Body of pancreas (tissue), 4 donors: Measurements from ENCODE around the gene PHLDA2.

Source experiments
- POLR2A ChIP-seq, 3 donors: fragments of 450-650 bp; IDR thresholded peaks; one replicate each; pipeline ENCODE4 v1.6.1; 2016; ENCODE audit warnings: antibody characterized with exemption in 3 of 3, mild to moderate bottlenecking in 2 of 3
- TF ChIP-seq, protein P1 (sequence below), 7 experiments: fragments of 450-650 bp in 4 of 7; fragments of 200-600 bp in 3 of 7; sonication (generic) in 3 of 7; IDR thresholded peaks; one replicate each; pipeline ENCODE4 v1.5.1; 2016 to 2019; ENCODE audit warnings: antibody characterized with exemption in 7 of 7

DNA sequence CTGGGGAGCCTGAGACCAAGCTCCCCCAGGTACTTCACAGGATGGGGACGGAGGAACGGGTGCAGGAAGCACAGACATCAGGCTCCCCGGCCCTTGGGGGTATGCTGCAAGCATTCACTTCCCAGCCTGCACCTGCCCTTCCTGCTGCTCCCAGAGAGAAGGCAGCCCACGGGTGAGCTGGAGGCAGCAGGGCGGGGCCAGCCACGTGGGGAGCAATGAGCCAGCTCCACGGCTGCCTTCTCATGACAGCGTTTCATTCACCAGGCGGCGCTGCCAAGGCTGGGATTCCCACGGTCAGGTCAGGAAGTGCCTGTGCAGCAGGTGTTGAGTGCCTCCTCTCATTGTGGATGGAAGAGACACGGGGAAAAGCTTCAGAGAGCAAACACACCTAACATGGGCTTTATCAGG, 14.5 kb upstream of the PHLDA2 start:
- TF ChIP-seq, protein P1, sequence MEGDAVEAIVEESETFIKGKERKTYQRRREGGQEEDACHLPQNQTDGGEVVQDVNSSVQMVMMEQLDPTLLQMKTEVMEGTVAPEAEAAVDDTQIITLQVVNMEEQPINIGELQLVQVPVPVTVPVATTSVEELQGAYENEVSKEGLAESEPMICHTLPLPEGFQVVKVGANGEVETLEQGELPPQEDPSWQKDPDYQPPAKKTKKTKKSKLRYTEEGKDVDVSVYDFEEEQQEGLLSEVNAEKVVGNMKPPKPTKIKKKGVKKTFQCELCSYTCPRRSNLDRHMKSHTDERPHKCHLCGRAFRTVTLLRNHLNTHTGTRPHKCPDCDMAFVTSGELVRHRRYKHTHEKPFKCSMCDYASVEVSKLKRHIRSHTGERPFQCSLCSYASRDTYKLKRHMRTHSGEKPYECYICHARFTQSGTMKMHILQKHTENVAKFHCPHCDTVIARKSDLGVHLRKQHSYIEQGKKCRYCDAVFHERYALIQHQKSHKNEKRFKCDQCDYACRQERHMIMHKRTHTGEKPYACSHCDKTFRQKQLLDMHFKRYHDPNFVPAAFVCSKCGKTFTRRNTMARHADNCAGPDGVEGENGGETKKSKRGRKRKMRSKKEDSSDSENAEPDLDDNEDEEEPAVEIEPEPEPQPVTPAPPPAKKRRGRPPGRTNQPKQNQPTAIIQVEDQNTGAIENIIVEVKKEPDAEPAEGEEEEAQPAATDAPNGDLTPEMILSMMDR (IDR thresholded peaks at IDR 0.05): no peak
- no peak for TF ChIP-seq POLR2A (IDR thresholded peaks at IDR 0.05)
